HG02678 (cell line): ENCODE data around the gene ZNF30.
"Not testable (repeated sequence)": the region's sequence is repeated elsewhere in the genome, so short reads cannot be mapped to it uniquely, and the experiment has no call there.

Experiments
- ATAC-seq: cut with Tn5 transposase; IDR thresholded peaks from one replicate; pipeline ENCODE4 v1.9.1; 2021; ENCODE audit warnings: mild to moderate bottlenecking, moderate library complexity; ENCODE audit not compliant: unreplicated experiment

Gene ZNF30

GRCh38 chr19:34960103-34960805 lies 33.6 kb downstream of the ZNF30 start:
- ATAC-seq, result no peak

- ATAC-seq, result no peak
Measured at GRCh38 chr19:34960940-34961679, 34.4 kb downstream of the ZNF30 start.

GRCh38 chr19:34961775-34962686 lies 35.3 kb downstream of the ZNF30 start:
- no peak for ATAC-seq

GRCh38 chr19:34962687-34963572 lies 36.2 kb downstream of the ZNF30 start:
- ATAC-seq, result peak; percentile 9

- peak; percentile 78 for ATAC-seq
Measured at GRCh38 chr19:34963573-34964406, 37.1 kb downstream of the ZNF30 start, which contains the start of gene ZNF792. TSS of gene ZNF792 (minus strand) at chr19:34964229. CDS start at chr19:34963662, 567 bp downstream.

GRCh38 chr19:34964598-34964997 lies 37.9 kb downstream of the ZNF30 start:
- no peak for ATAC-seq

GRCh38 chr19:34965505-34965904 lies 38.8 kb downstream of the ZNF30 start:
- ATAC-seq, result not testable (repeated sequence)

GRCh38 chr19:34967551-34967950 lies 40.8 kb downstream of the ZNF30 start:
- ATAC-seq, result no peak

GRCh38 chr19:34969721-34970120 lies 43.0 kb downstream of the ZNF30 start:
- ATAC-seq, result no peak

- not testable (repeated sequence) for ATAC-seq
Measured at GRCh38 chr19:34970185-34970780, 43.6 kb downstream of the ZNF30 start.

- no peak for ATAC-seq
Measured at GRCh38 chr19:34972163-34972705, 45.5 kb downstream of the ZNF30 start.

- ATAC-seq, result no peak
Measured at GRCh38 chr19:34974646-34975045, 47.9 kb downstream of the ZNF30 start.

GRCh38 chr19:34975056-34975455 lies 48.4 kb downstream of the ZNF30 start:
- no peak for ATAC-seq

- ATAC-seq, result no peak
Measured at GRCh38 chr19:34976611-34977010, 49.9 kb downstream of the ZNF30 start.

GRCh38 chr19:34979819-34980640 lies 53.3 kb downstream of the ZNF30 start:
- ATAC-seq, result no peak

- ATAC-seq, result no peak
Measured at GRCh38 chr19:34982275-34982674, 55.6 kb downstream of the ZNF30 start.

GRCh38 chr19:34983786-34984185 lies 57.1 kb downstream of the ZNF30 start:
- ATAC-seq, result no peak

GRCh38 chr19:34984287-34984686 lies 57.6 kb downstream of the ZNF30 start:
- no peak for ATAC-seq
